HEK293T (cell line): ENCODE data around the gene APOB.

Experiments used
- CTCF ChIA-PET: fragments of 350-600 bp; formaldehyde crosslinking; extraction: SDS; loops from one replicate; lab custom pipeline; 2021; ENCODE audit warnings: antibody characterized with exemption, inconsistent platforms; lab: Yijun Ruan, JAX
- POLR2A ChIA-PET: fragments of 350-600 bp; formaldehyde crosslinking; extraction: SDS; loops from one replicate; lab custom pipeline; 2020; ENCODE audit warnings: antibody characterized with exemption, inconsistent platforms; lab: Yijun Ruan, JAX
- DNase-seq: peaks from one replicate; pipeline ENCODE4 v3.0.0; 2012; ENCODE audit warnings: mixed read lengths; ENCODE audit errors: extremely low spot score
- ARNT ChIP-seq: fragments of 450-650 bp; IDR thresholded peaks from 2 replicates; pipeline ENCODE4 v1.6.1; 2017; ENCODE audit warnings: mild to moderate bottlenecking
- BHLHE40 ChIP-seq: fragments of 450-650 bp; IDR thresholded peaks from 2 replicates; pipeline ENCODE4 v1.6.1; 2016; ENCODE audit warnings: mild to moderate bottlenecking, moderate library complexity, borderline replicate concordance
- CTBP1 ChIP-seq: fragments of 450-650 bp; IDR thresholded peaks from 2 replicates; pipeline ENCODE4 v1.6.1; 2016; ENCODE audit warnings: borderline replicate concordance
- ELF4 ChIP-seq: fragments of 450-650 bp; IDR thresholded peaks from 2 replicates; pipeline ENCODE4 v1.6.1; 2017; ENCODE audit warnings: antibody characterized with exemption
- FOXA1 ChIP-seq: fragments of 450-650 bp; IDR thresholded peaks from 2 replicates; pipeline ENCODE4 v1.6.1; 2016; ENCODE audit warnings: mild to moderate bottlenecking
- FOXK2 ChIP-seq: fragments of 450-650 bp; IDR thresholded peaks from 2 replicates; pipeline ENCODE4 v1.6.1; 2016; ENCODE audit warnings: mild to moderate bottlenecking
- FOXM1 ChIP-seq: fragments of 450-650 bp; IDR thresholded peaks from 2 replicates; pipeline ENCODE4 v1.6.1; 2017; ENCODE audit warnings: mild to moderate bottlenecking, borderline replicate concordance
- HDGF ChIP-seq: fragments of 450-650 bp; IDR thresholded peaks from 2 replicates; pipeline ENCODE4 v1.6.1; 2017; ENCODE audit warnings: antibody characterized with exemption, borderline replicate concordance
- L3MBTL2 ChIP-seq: fragments of 450-650 bp; conservative IDR thresholded peaks from 2 replicates; pipeline ENCODE4 v1.6.1; 2016; ENCODE audit warnings: mild to moderate bottlenecking
- LEF1 ChIP-seq: fragments of 450-650 bp; IDR thresholded peaks from 2 replicates; pipeline ENCODE4 v1.6.1; 2017; ENCODE audit warnings: mild to moderate bottlenecking, borderline replicate concordance
- NFRKB ChIP-seq: fragments of 450-650 bp; IDR thresholded peaks from 2 replicates; pipeline ENCODE4 v1.6.1; 2016; ENCODE audit warnings: mild to moderate bottlenecking, moderate library complexity
- PKNOX1 ChIP-seq: fragments of 450-650 bp; IDR thresholded peaks from 2 replicates; pipeline ENCODE4 v1.6.1; 2016
- SP1 ChIP-seq: fragments of 450-650 bp; IDR thresholded peaks from 2 replicates; pipeline ENCODE4 v1.6.1; 2017
- SUZ12 ChIP-seq: fragments of 450-650 bp; IDR thresholded peaks from 2 replicates; pipeline ENCODE4 v1.6.1; 2016; ENCODE audit warnings: mild to moderate bottlenecking
- TARDBP ChIP-seq: fragments of 450-650 bp; IDR thresholded peaks from 2 replicates; pipeline ENCODE4 v1.6.1; 2016
- ZNF384 ChIP-seq: fragments of 450-650 bp; IDR thresholded peaks from 2 replicates; pipeline ENCODE4 v1.6.1; 2016

APOB gene

GRCh38 chr2:21008790-21009661, 34.8 kb downstream of the APOB start:
- TF ChIP-seq PKNOX1 (no peak), ZNF384 (no peak), CTBP1 (no peak), SP1 (no peak), NFRKB (no peak), FOXM1 (no peak), SUZ12 (no peak), ARNT (no peak), LEF1 (no peak), ELF4 (no peak), HDGF (no peak), L3MBTL2 (no peak), BHLHE40 (no peak), FOXK2 (no peak), FOXA1 (no peak), TARDBP (no peak)
- CTCF ChIA-PET, result no interaction called here

GRCh38 chr2:21008014-21008789, 35.7 kb downstream of the APOB start:
- CTCF ChIA-PET, result no interaction called here
- no peak for DNase-seq
- no peak for TF ChIP-seq FOXA1
- no peak for TF ChIP-seq SUZ12
- TF ChIP-seq BHLHE40, result no peak
- TF ChIP-seq ELF4, result no peak
- TF ChIP-seq LEF1, result no peak
- TF ChIP-seq CTBP1, result no peak
- no peak for TF ChIP-seq SP1
- no peak for TF ChIP-seq ARNT
- TF ChIP-seq HDGF, result no peak
- TF ChIP-seq L3MBTL2, result no peak
- no peak for TF ChIP-seq NFRKB
- no peak for TF ChIP-seq PKNOX1
- POLR2A ChIA-PET, result no interaction called here

More at GRCh38 chr2:21008790-21009661, 34.8 kb downstream of the APOB start:
- DNase-seq, result no peak
- POLR2A ChIA-PET, result no interaction called here

GRCh38 chr2:21007129-21008013, 36.5 kb downstream of the APOB start:
- no peak for DNase-seq
- CTCF ChIA-PET, result no interaction called here
- TF ChIP-seq CTBP1, result no peak
- POLR2A ChIA-PET, result no interaction called here

- TF ChIP-seq LEF1 (no peak), FOXM1 (no peak), ARNT (no peak), ELF4 (no peak), SP1 (no peak), FOXA1 (no peak), ZNF384 (no peak), HDGF (no peak), CTBP1 (no peak), SUZ12 (no peak), PKNOX1 (no peak), TARDBP (no peak), FOXK2 (no peak), NFRKB (no peak), L3MBTL2 (no peak), BHLHE40 (no peak)
- POLR2A ChIA-PET, result no interaction called here
- CTCF ChIA-PET, result no interaction called here
- no peak for DNase-seq
Measured at GRCh38 chr2:21006423-21007128, 37.3 kb downstream of the APOB start.
